IPS DF 6.9 (cell line): ENCODE data around the gene AVP.

Experiments used
- DNase-seq: peaks from one replicate; pipeline ENCODE4 v3.0.0-alpha.2; 2013; ENCODE audit warnings: low read depth, low spot score
- H3K27ac ChIP-seq: one replicate; pipeline ENCODE4 v1.5.1; 2013; ENCODE audit warnings: low read length, control low read depth
- H3K27me3 ChIP-seq: 2 replicates; pipeline ENCODE4 v1.6.1; 2013; ENCODE audit warnings: mild to moderate bottlenecking, low read length; ENCODE audit not compliant: control insufficient read depth, insufficient read depth
- H3K36me3 ChIP-seq: 2 replicates; pipeline ENCODE4 v1.6.1; 2013; ENCODE audit warnings: low read length; ENCODE audit not compliant: control insufficient read depth, insufficient read depth
- H3K4me1 ChIP-seq: 2 replicates; pipeline ENCODE4 v1.6.1; 2013; ENCODE audit warnings: low read length; ENCODE audit not compliant: control insufficient read depth, insufficient read depth
- H3K4me3 ChIP-seq: 2 replicates; pipeline ENCODE4 v1.5.1; 2013; ENCODE audit warnings: mild to moderate bottlenecking, low read length
- H3K9me3 ChIP-seq: 2 replicates; pipeline ENCODE4 v1.6.1; 2013; ENCODE audit warnings: low read length, inconsistent platforms; ENCODE audit not compliant: control insufficient read depth, insufficient read depth
- WGBS: extraction: QIAGEN DNeasy Blood & Tissue Kit; methylation state at CpG from one replicate; pipeline ENCODE4 v1.1.7; 2013; ENCODE audit warnings: mixed read lengths, missing lambda C conversion rate; ENCODE audit not compliant: insufficient read length, insufficient coverage; 5-methylcytosine and 5-hydroxymethylcytosine counted together

The AVP gene

GRCh38 chr20:3047486-3048419, 36.8 kb downstream of the AVP start:
- H3K4me1 ChIP-seq = peaks cover 1% of the 10 kb centered on the region; the same call in 1 of the 2 replicates
- no peaks in the 10 kb centered on the region for H3K9me3 ChIP-seq
- H3K27ac ChIP-seq = no peak overlapping the region
- H3K36me3 ChIP-seq = peaks cover 17% of the 10 kb centered on the region
- H3K4me3 ChIP-seq = no peak overlapping the region
- no peaks in the 10 kb centered on the region for H3K27me3 ChIP-seq
- DNase-seq = no peak
- no CpG with 5 or more reads among the region's 14 CpGs for WGBS

DNA sequence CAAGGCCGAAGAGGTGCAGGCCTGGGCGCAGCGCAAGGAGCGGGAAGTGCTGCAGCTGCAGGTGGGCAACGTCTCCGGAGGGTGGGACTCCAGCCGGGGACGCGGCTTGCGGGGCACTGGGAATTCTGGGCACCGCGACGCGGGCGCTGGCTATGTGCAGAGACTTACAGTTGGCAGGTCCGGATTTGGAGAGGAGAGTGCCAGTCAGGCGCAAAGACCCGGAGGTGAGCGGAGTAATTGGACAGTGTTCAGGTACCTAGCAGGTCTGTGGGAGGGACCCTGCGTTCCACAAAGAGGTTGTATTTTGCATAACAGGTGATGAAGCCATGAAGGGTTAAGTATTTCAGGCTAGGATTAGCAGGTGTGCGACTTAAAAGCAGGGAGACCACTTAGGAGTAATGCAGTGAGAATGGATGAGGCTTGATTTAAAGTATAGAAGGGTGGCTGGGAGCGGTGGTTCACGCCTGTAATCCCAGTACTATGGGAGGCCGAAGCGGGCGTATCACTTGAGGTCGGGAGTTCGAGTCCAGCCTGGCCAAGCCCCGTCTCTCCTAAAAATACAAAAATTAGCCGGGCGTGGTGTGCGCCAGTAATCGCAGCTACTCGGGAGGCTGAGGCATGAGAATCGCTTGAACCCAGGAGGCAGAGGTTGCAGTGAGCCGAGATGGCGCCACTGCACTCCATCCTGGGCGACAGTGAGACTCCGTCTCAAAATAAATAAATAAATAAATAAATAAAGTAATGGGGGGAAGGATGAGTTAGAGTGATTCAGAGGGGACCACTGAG, 37.7 kb downstream of the AVP start:
- no CpG with 5 or more reads among the region's 39 CpGs for WGBS
- no peak for DNase-seq
- Histone ChIP-seq H3K9me3 (no peaks in the 10 kb centered on the region), H3K27me3 (no peaks in the 10 kb centered on the region), H3K27ac (no peak overlapping the region), H3K4me3 (peak overlapping the region; percentile 93), H3K36me3 (peaks cover 17% of the 10 kb centered on the region), H3K4me1 (peaks cover 6% of the 10 kb centered on the region; the same call in 1 of the 2 replicates)

GRCh38 chr20:3045816-3046676, 38.5 kb downstream of the AVP start, which contains the start of gene MRPS26:
TSS of gene MRPS26 (plus strand) at chr20:3046052. CDS start at chr20:3046069, 17 bp downstream.
- DNase-seq = peak; percentile 72
- Histone ChIP-seq H3K27ac (no peak within 1 kb of the TSS), H3K36me3 (peaks cover 17% of the 10 kb centered on the region), H3K4me3 (peak within 1 kb of the TSS; percentile 93), H3K4me1 (peaks cover 7% of the 10 kb centered on the region; the same call in 1 of the 2 replicates), H3K9me3 (no peaks in the 10 kb centered on the region), H3K27me3 (no peaks in the 10 kb centered on the region)
- WGBS = no CpG with 5 or more reads among the region's 104 CpGs

- Histone ChIP-seq H3K27me3 (no peaks in the 10 kb centered on the region), H3K27ac (no peak overlapping the region), H3K4me3 (peak overlapping the region; percentile 93; the same call in 1 of the 2 replicates), H3K9me3 (no peaks in the 10 kb centered on the region), H3K36me3 (peaks cover 17% of the 10 kb centered on the region), H3K4me1 (peaks cover 7% of the 10 kb centered on the region; the same call in 1 of the 2 replicates)
- WGBS = no CpG with 5 or more reads among the region's 24 CpGs
- DNase-seq = no peak
Measured at GRCh38 chr20:3045042-3045815, 39.3 kb downstream of the AVP start.

- Histone ChIP-seq H3K27ac (no peak overlapping the region), H3K9me3 (no peaks in the 10 kb centered on the region), H3K27me3 (no peaks in the 10 kb centered on the region), H3K36me3 (peaks cover 15% of the 10 kb centered on the region), H3K4me1 (peaks cover 7% of the 10 kb centered on the region; the same call in 1 of the 2 replicates), H3K4me3 (no peak overlapping the region)
- no peak for DNase-seq
- no CpG with 5 or more reads among the region's 8 CpGs for WGBS
Measured at GRCh38 chr20:3044336-3044965, 40.1 kb downstream of the AVP start.

- peaks cover 7% of the 10 kb centered on the region; the same call in 1 of the 2 replicates for H3K4me1 ChIP-seq
- DNase-seq = no peak
- no peaks in the 10 kb centered on the region for H3K9me3 ChIP-seq
- H3K4me3 ChIP-seq = no peak within 1 kb of the TSS
- no CpG with 5 or more reads among the region's 3 CpGs for WGBS
- no peak within 1 kb of the TSS for H3K27ac ChIP-seq
- H3K36me3 ChIP-seq = peaks cover 8% of the 10 kb centered on the region
- H3K27me3 ChIP-seq = no peaks in the 10 kb centered on the region
Measured at GRCh38 chr20:3043322-3043721, 41.2 kb downstream of the AVP start, which contains the start of gene GNRH2. TSS of gene GNRH2 (plus strand) at chr20:3043622. CDS start at chr20:3044415, 793 bp downstream.

DNA sequence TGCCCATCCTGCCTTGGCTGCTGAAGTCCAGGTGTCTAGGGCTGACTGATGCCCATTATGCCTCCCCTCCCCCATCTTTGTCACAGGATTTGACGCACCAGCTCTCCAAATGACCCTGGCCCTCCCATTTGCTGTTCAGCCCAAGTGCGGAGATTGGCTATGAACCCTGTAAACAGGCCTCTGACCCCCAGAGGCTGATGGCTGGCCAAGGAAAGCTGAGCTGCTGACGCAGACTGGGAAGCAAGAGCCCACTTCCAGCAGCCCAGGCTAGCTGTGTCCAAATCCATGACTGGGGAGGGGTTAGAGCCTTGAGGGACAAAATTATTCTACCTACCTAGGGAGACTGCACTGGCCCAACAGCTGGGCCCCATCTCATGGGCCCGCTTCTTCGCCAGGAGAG, 41.9 kb downstream of the AVP start:
- Histone ChIP-seq H3K27ac (no peak overlapping the region), H3K27me3 (no peaks in the 10 kb centered on the region), H3K9me3 (no peaks in the 10 kb centered on the region), H3K36me3 (peaks cover 1% of the 10 kb centered on the region), H3K4me3 (no peak overlapping the region), H3K4me1 (peaks cover 7% of the 10 kb centered on the region; the same call in 1 of the 2 replicates)
- no peak for DNase-seq
- WGBS = no CpG with 5 or more reads among the region's 5 CpGs

DNA sequence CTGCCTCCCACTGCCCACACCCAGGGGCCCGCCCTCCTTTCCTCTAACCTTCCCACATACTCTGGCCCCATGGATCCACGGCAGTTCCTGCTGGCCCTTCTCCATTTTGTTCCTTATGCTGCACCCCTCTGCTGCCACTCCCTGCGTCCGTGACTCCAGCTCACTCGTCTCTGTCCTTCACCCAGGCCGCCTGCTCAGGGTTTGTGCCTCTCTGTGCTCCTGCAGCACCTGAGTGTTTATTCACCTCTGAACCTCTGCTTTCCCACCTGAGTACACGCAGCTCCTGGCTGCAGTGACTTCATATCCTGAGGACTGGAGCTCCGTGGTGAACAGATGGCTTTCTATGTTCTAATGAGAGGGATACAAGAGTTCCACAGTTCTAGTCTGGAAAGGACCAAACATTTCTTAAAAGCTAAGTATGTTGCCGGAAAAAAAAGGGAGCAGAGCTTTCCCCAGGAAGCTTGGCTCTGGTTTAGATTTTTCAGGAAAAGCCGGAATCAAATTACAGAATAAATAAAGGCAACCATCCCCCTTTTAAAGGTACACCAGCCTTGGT, 42.6 kb downstream of the AVP start:
- Histone ChIP-seq H3K9me3 (no peaks in the 10 kb centered on the region), H3K4me1 (peaks cover 7% of the 10 kb centered on the region; the same call in 1 of the 2 replicates), H3K27me3 (no peaks in the 10 kb centered on the region), H3K36me3 (peaks cover 5% of the 10 kb centered on the region; the same call in 1 of the 2 replicates), H3K4me3 (no peak overlapping the region), H3K27ac (no peak overlapping the region)
- no peak for DNase-seq
- WGBS = no CpG with 5 or more reads among the region's 10 CpGs

DNA sequence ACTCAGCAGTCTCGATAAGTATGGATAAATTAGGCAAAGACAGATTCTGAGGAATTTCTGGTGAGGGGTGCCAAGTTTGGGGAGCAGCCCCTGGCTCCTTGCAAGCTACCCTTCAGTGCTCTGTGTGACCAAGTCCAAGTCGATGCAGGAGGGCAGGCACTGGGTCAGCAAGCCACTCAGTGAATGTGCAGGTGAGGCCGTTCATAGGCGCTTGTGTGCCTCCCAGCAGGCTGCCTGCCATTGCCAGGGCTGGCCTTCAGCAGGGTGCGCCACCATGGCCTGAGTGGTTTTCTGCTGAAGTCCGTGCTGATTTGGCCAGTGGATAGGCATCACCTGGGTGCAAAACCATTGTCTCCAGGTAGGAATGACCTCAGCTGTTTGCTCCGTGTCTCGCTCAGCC, 44.4 kb downstream of the AVP start:
- Histone ChIP-seq H3K27ac (no peak overlapping the region), H3K27me3 (no peaks in the 10 kb centered on the region), H3K4me3 (no peak overlapping the region), H3K9me3 (no peaks in the 10 kb centered on the region), H3K36me3 (peaks cover 10% of the 10 kb centered on the region), H3K4me1 (peaks cover 7% of the 10 kb centered on the region; the same call in 1 of the 2 replicates)
- no CpG with 5 or more reads among the region's 8 CpGs for WGBS
- no peak for DNase-seq
